Measurements from ENCODE around the gene PARN. TPM values are rescaled to one million over a fixed set of nuclear protein-coding genes. Genes with fewer than 3 reads are reported as not detected.

The PARN gene
- total RNA-seq, 1 experiment from 2014 or later: 42.5 TPM

GRCh38 chr16:14399378-14400284 is 230.4 kb downstream of the PARN start:
- Histone ChIP-seq H3K27ac (ENCODE audit: low read depth, low read length) (peak overlapping the region; percentile 91), H3K9me2 (ENCODE audit: insufficient read depth) (no peaks in the 10 kb centered on the region), H3K4me2 (ENCODE audit: low read length) (peak overlapping the region; percentile 70), H2AFZ (ENCODE audit: low read depth, low read length, poor library complexity, severe bottlenecking) (peak overlapping the region; percentile 12), H3K9me3 (ENCODE audit: control insufficient read depth in 1 of 2, insufficient read depth in 1 of 2, low read depth in 1 of 2, low read length in 2 of 2) (no peaks in the 10 kb centered on the region), H3K4me1 (ENCODE audit: control insufficient read depth in 1 of 2, insufficient read depth in 2 of 2, low read length in 2 of 2) (peaks cover 48 to 72% of the 10 kb centered on the region in 2 experiments), H3K36me3 (ENCODE audit: control insufficient read depth in 1 of 2, insufficient read depth in 2 of 2, low read length in 2 of 2) (no peaks in the 10 kb centered on the region), H3K4me3 (replicated peaks in 1 of 2; ENCODE audit: low read depth in 1 of 2, low read length in 2 of 2) (peak overlapping the region in 1 of 2 experiments; percentile 31; a peak in 2 of 4 replicates), H3K27me3 (ENCODE audit: insufficient read depth, low read length) (no peaks in the 10 kb centered on the region), H3K9ac (ENCODE audit: low read length) (peak overlapping the region; percentile 39), H4K20me1 (ENCODE audit: insufficient read depth) (no peaks in the 10 kb centered on the region), H3K79me2 (ENCODE audit: insufficient read depth, low read length) (no peaks in the 10 kb centered on the region)
- no TSS peak for BruUV-seq (replicated peaks)
- ATAC-seq (peak; percentile 88), DNase-seq (ENCODE audit: low read depth, low spot score) (peak; percentile 48)
- RAD21 ChIA-PET (ENCODE audit: low non-redundant PET in 1 of 2, low total read pairs in 2 of 2, uncharacterized antibody in 2 of 2, unreplicated experiment in 2 of 2): interaction anchor here in 1 of 2 experiments (1.2 kb wide), 1 partner anchor 21 kb away, joined by 3 read pairs; no protein-coding TSS in a partner anchor
- intact Hi-C loops (cut with micrococcal nuclease): loop anchor here (5.0 kb wide), 2 partner anchors 97 to 103 kb away; no protein-coding TSS in a partner anchor
- CTCF ChIA-PET: no interaction called here
- POLR2A ChIA-PET: no interaction called here
- TF ChIP-seq ZBTB33 (IDR thresholded peaks at IDR 0.05; ENCODE audit: extremely low read depth, insufficient replicate concordance, low read length) (no peak), JUND (IDR thresholded peaks at IDR 0.05) (peak; percentile 80), FOSL1 (IDR thresholded peaks at IDR 0.05; ENCODE audit: low read depth) (peak; percentile 89), MAX (IDR thresholded peaks at IDR 0.05) (peak; percentile 59), SIN3A (IDR thresholded peaks at IDR 0.05; ENCODE audit: low read depth) (0 out of 2 replicates have a peak, but pooled peaks have one; percentile 28), ELF1 (IDR thresholded peaks at IDR 0.05; ENCODE audit: borderline replicate concordance, low read depth) (no peak), RAD21 (IDR thresholded peaks at IDR 0.05; ENCODE audit: low read depth) (peak; percentile 8; the same call in 1 of the 2 replicates), POLR2AphosphoS5 (IDR thresholded peaks at IDR 0.05; ENCODE audit: low read depth, low read length) (peak; percentile 19; the same call in 1 of the 2 replicates), CBX3 (IDR thresholded peaks at IDR 0.05; ENCODE audit: low read depth) (0 out of 2 replicates have a peak, but pooled peaks have one; percentile 20), YY1 (IDR thresholded peaks at IDR 0.05; ENCODE audit: extremely low read depth, insufficient replicate concordance, low read depth, low read length) (no peak), TCF7L2 (IDR thresholded peaks at IDR 0.05; ENCODE audit: borderline replicate concordance, extremely low read depth, insufficient read depth, insufficient read length) (peak; percentile 97), SP1 (IDR thresholded peaks at IDR 0.05; ENCODE audit: low read depth) (peak; percentile 78), EZH2phosphoT487 (IDR thresholded peaks at IDR 0.05; ENCODE audit: borderline replicate concordance) (no peak)
